Activated CD8-positive, alpha-beta T cell treated with anti-CD3 and anti-CD28 coated beads for 36 hours (primary cell): ENCODE results near the gene IL20. TPM values are rescaled to one million over a fixed set of nuclear protein-coding genes. Genes with fewer than 3 reads are reported as not detected.
A peak's percentile ranks its signal among the peaks of the same experiment; 100 is the strongest.

ENCODE experiments used
- ATAC-seq: fragments of 200-7000 bp; cut with Tn5 transposase; one replicate; pipeline ENCODE4 v1.10.0; 2021; ENCODE audit warnings: mild to moderate bottlenecking, moderate library complexity
- CTCF ChIA-PET: fragments of 350-600 bp; sonication (Branson Sonifier 250); formaldehyde crosslinking; loops from one replicate; lab custom pipeline; 2021; ENCODE audit warnings: antibody characterized with exemption; lab: Charles Lee
- POLR2A ChIA-PET: fragments of 350-600 bp; sonication (Branson Sonifier 250); formaldehyde crosslinking; loops from one replicate; lab custom pipeline; 2021; ENCODE audit warnings: antibody characterized with exemption; lab: Charles Lee
- DNase-seq: peaks from one replicate; pipeline ENCODE4 v3.0.0-alpha.2; 2020
- H3K27ac Mint-ChIP-seq: one replicate; pipeline ENCODE4 v1.8.0; 2021; ENCODE audit warnings: mild to moderate bottlenecking, mixed read lengths
- H3K27me3 Mint-ChIP-seq: one replicate; pipeline ENCODE4 v1.8.0; 2021; ENCODE audit warnings: mixed read lengths
- H3K36me3 Mint-ChIP-seq: one replicate; pipeline ENCODE4 v1.8.0; 2021; ENCODE audit warnings: low read depth, mixed read lengths
- H3K4me1 Mint-ChIP-seq: one replicate; pipeline ENCODE4 v1.8.0; 2021; ENCODE audit warnings: low read depth, mixed read lengths
- H3K4me3 Mint-ChIP-seq: one replicate; pipeline ENCODE4 v1.8.0; 2021; ENCODE audit warnings: mild to moderate bottlenecking, moderate library complexity, mixed read lengths
- H3K9me3 Mint-ChIP-seq: one replicate; pipeline ENCODE4 v1.8.0; 2021; ENCODE audit warnings: mixed read lengths
- intact Hi-C: fragments of 100-400 bp; cut with micrococcal nuclease; formaldehyde crosslinking; loops from one replicate; pipeline ENCODE4 v1.10.0; 2022
- total RNA-seq, 2 experiments: library from RNA; stranded (reverse); gene quantifications; one replicate each; pipeline ENCODE4 v1.2.3, GENCODE V29; 2021
- TF ChIP-seq, protein P1 (sequence below): fragments of 200-600 bp; IDR thresholded peaks from one replicate; pipeline ENCODE4 v1.8.0; 2022; ENCODE audit warnings: antibody characterized with exemption, mild to moderate bottlenecking

Gene IL20
- total RNA-seq, 2 experiments from 2014 or later, result not detected

DNA sequence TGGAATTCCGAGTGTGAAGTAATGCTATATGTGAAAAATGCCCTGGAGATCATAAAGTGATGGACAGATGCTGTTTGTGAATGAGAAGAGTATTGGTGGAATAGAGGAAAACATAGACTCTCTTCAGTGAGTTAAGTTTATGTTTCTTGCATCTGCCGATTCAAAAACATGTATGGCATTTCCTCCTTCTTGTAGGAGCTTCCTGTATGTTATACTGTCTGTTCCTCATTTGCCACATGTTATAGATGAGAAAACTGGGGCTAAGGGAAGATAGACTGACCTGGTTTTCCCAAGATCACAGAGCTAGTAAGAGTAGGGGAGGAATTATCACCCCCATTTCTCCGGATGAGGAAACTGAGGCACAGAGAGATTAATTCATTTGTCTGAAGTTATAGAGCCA is 41.1 kb upstream of the IL20 start:
- TF ChIP-seq, protein P1, sequence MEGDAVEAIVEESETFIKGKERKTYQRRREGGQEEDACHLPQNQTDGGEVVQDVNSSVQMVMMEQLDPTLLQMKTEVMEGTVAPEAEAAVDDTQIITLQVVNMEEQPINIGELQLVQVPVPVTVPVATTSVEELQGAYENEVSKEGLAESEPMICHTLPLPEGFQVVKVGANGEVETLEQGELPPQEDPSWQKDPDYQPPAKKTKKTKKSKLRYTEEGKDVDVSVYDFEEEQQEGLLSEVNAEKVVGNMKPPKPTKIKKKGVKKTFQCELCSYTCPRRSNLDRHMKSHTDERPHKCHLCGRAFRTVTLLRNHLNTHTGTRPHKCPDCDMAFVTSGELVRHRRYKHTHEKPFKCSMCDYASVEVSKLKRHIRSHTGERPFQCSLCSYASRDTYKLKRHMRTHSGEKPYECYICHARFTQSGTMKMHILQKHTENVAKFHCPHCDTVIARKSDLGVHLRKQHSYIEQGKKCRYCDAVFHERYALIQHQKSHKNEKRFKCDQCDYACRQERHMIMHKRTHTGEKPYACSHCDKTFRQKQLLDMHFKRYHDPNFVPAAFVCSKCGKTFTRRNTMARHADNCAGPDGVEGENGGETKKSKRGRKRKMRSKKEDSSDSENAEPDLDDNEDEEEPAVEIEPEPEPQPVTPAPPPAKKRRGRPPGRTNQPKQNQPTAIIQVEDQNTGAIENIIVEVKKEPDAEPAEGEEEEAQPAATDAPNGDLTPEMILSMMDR, result no peak
- intact Hi-C loops, result no loop called here
- ChIA-PET CTCF (interaction anchor here (1.0 kb wide), 1 partner anchor 8 kb away, joined by 3 read pairs; no protein-coding TSS in a partner anchor), POLR2A (interaction anchor here (0.7 to 1.0 kb wide), 2 partner anchors 48 to 72 kb away, joined by 3 to 4 read pairs; no protein-coding TSS in a partner anchor)
- DNase-seq, result no peak
- Mint-ChIP-seq H3K9me3 (no peaks in the 10 kb centered on the region), H3K4me1 (peaks cover 19% of the 10 kb centered on the region), H3K27ac (no peak overlapping the region), H3K4me3 (no peak overlapping the region), H3K36me3 (no peaks in the 10 kb centered on the region), H3K27me3 (no peaks in the 10 kb centered on the region)
- no peak for ATAC-seq

DNA sequence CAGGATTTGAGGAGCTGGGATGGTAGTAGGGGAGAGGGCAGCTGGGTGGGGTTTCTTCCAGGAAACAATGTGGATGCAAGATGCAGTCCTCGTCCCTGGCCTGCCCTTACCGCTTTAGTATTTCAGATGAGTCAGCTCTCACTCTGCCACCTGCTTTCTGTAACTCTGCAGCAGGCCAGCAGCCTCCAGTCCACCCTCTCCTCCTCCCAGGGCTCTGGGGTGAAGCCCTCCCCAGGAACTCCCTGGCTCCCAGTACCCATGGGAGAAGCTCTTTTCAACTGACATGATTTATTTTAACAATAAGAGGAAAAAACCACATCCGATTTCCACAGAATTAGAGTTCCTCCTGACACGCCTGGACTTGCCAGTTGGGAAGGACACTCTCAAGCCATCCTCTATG is 39.0 kb upstream of the IL20 start:
- Mint-ChIP-seq H3K36me3 (no peaks in the 10 kb centered on the region), H3K4me3 (no peak overlapping the region), H3K27ac (no peak overlapping the region), H3K4me1 (peaks cover 33% of the 10 kb centered on the region), H3K27me3 (no peaks in the 10 kb centered on the region), H3K9me3 (no peaks in the 10 kb centered on the region)
- POLR2A ChIA-PET, result interaction anchor here (1.2 kb wide), 1 partner anchor 21 kb away, joined by 3 read pairs; no protein-coding TSS in a partner anchor
- intact Hi-C loops, result no loop called here
- CTCF ChIA-PET, result interaction anchor here (0.6 to 2.0 kb wide), 8 partner anchors 17 to 179 kb away, joined by 3 to 7 read pairs (median 4); partner anchors contain the start of gene IL20
- DNase-seq, result no peak
- TF ChIP-seq, protein P1, result no peak
- ATAC-seq, result no peak

DNA sequence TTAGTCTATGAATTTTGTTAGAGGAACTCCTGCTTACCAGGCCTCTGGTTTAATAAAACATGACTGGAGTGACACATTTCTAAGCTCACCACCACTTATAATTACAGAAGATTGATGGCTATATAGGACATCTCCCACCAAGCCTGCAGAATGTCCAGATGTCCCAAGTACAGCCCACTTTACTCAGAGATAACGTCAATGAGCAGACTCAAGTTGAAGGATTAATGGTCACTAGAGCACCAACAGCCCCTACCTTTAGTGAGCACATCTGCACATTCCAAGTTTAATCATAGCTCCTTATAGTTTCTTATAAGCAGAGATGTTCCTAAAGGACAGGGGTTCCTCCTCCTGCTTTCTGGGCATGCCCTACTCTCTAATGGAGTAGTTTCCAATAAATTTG is 37.4 kb upstream of the IL20 start:
- Mint-ChIP-seq H3K27me3 (no peaks in the 10 kb centered on the region), H3K36me3 (no peaks in the 10 kb centered on the region), H3K9me3 (no peaks in the 10 kb centered on the region), H3K27ac (no peak overlapping the region), H3K4me1 (peaks cover 42% of the 10 kb centered on the region), H3K4me3 (no peak overlapping the region)
- POLR2A ChIA-PET, result no interaction called here
- DNase-seq (no peak), ATAC-seq (no peak)
- intact Hi-C loops, result no loop called here
- TF ChIP-seq, protein P1, result no peak
- CTCF ChIA-PET, result interaction anchor here (0.7 to 2.4 kb wide), 7 partner anchors 11 to 195 kb away, joined by 3 to 9 read pairs (median 3); partner anchors contain the start of gene IL19

DNA sequence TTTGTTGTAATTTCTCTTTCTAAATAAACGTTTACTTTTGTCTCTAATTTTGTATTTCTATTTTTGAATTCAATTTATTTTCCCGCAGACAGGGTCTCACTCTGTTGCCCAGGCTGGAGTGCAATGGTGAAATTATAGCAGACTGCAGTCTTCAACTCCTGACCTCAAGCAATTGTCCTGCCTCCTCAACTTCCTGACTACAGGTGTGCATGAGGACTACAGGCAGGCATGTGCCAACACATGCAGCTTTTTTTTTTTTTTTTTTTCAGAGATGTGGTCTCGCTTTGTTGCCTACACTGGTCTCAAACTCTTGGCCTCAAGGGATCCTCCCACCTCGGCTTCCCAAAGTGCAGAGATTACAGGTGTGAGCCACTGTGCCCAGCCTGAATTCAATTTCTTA is 36.7 kb upstream of the IL20 start:
- Mint-ChIP-seq H3K4me1 (peaks cover 48% of the 10 kb centered on the region), H3K27ac (no peak overlapping the region), H3K27me3 (no peaks in the 10 kb centered on the region), H3K4me3 (no peak overlapping the region), H3K36me3 (no peaks in the 10 kb centered on the region), H3K9me3 (no peaks in the 10 kb centered on the region)
- no peak for DNase-seq
- ChIA-PET CTCF (interaction anchor here (0.9 to 2.4 kb wide), 8 partner anchors 10 to 195 kb away, joined by 3 to 9 read pairs (median 4); partner anchors contain the start of gene IL20), POLR2A (interaction anchor here (1.0 kb wide), 1 partner anchor 8 kb away, joined by 3 read pairs; no protein-coding TSS in a partner anchor)
- no peak for ATAC-seq
- TF ChIP-seq, protein P1, result no peak
- intact Hi-C loops, result no loop called here

DNA sequence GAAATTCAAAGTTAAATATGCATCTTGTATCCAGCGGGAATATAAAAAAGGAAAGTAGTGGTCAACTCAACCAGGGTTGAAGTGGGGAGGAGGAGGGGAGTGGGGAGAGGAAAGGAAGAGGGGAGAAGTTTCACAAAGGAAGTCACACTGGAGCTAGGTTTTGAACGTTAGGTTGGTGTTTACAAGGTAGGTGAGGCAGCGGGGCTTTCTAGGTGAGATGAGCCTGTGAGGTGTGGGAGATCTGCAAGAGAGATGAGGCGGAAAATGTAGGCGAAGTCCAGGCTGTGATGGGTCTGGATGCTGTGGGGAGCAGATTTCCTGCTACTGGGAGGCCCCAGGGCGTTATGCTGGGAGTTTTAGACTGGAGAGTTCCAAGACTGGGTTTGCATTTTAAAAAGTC is 36.1 kb upstream of the IL20 start:
- ChIA-PET POLR2A (interaction anchor here (0.6 to 1.0 kb wide), 3 partner anchors 9 to 63 kb away, joined by 3 read pairs; no protein-coding TSS in a partner anchor), CTCF (interaction anchor here (1.0 to 2.4 kb wide), 6 partner anchors 9 to 102 kb away, joined by 3 to 9 read pairs (median 4); partner anchors contain the start of gene IL20)
- intact Hi-C loops, result no loop called here
- no peaks in the 10 kb centered on the region for H3K9me3 Mint-ChIP-seq
- peak overlapping the region; percentile 6 for H3K4me3 Mint-ChIP-seq
- H3K27me3 Mint-ChIP-seq, result no peaks in the 10 kb centered on the region
- peak overlapping the region; percentile 37 for H3K27ac Mint-ChIP-seq
- H3K4me1 Mint-ChIP-seq, result peaks cover 45% of the 10 kb centered on the region
- no peaks in the 10 kb centered on the region for H3K36me3 Mint-ChIP-seq
- TF ChIP-seq, protein P1, result no peak
- DNase-seq (no peak), ATAC-seq (peak; percentile 25)
